IPS-18c (cell line): Measurements from ENCODE around the gene CCR2.

Experiments used
- H3K4me3 ChIP-seq: 2 replicates; pipeline ENCODE4 v1.7.0; 2013; ENCODE audit warnings: low read depth, mild to moderate bottlenecking, low read length, moderate library complexity; ENCODE audit not compliant: insufficient read depth
- H3K9me3 ChIP-seq: one replicate; pipeline ENCODE4 v1.6.1; 2013; ENCODE audit warnings: mild to moderate bottlenecking, low read length, moderate library complexity; ENCODE audit not compliant: control insufficient read depth, insufficient read depth

The CCR2 gene

DNA sequence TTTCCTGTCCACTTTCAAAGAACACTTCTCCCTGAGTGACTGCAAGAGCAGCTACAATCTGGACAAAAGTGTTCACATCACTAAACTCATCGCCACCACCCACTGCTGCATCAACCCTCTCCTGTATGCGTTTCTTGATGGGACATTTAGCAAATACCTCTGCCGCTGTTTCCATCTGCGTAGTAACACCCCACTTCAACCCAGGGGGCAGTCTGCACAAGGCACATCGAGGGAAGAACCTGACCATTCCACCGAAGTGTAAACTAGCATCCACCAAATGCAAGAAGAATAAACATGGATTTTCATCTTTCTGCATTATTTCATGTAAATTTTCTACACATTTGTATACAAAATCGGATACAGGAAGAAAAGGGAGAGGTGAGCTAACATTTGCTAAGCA is 54.9 kb downstream of the CCR2 start:
- H3K4me3 ChIP-seq: no peak overlapping the region
- no peaks in the 10 kb centered on the region for H3K9me3 ChIP-seq

- Histone ChIP-seq H3K9me3 (no peaks in the 10 kb centered on the region), H3K4me3 (no peak overlapping the region)
These were observed 56.0 kb downstream of the CCR2 start for GRCh38 chr3:46409739-46410489.
